ENCODE results near the gene RBMS3. TPM values are rescaled to one million over a fixed set of nuclear protein-coding genes. Genes with fewer than 3 reads are reported as not detected.
"Not testable (repeated sequence)": the region's sequence is repeated elsewhere in the genome, so short reads cannot be mapped to it uniquely, and the experiment has no call there.

The RBMS3 gene
- total RNA-seq (2016; rRNA removed; fragmentation: Illumina TruSeq; extraction: Trizol) (not detected in 2 replicates), polyA plus RNA-seq (2011; rRNA removed) (not detected in 2 replicates), polyA minus RNA-seq (2011; rRNA and poly(A)+ RNA removed; ENCODE audit: low replicate concordance) (18.6 TPM in 1 of 2 replicates, not detected in the other), Bru-seq, nascent RNA (percentile 3 among the genes with signal in this experiment), BruChase-seq, experiment 1, labeled RNA remaining after a 6-hour chase (percentile 3 among the genes with signal in this experiment), BruChase-seq, experiment 2, labeled RNA remaining after a 2-hour chase (percentile 3 among the genes with signal in this experiment)
- not detected in 2 replicates for total RNA-seq (2016; cell fraction: cytosol; rRNA removed; fragmentation: Illumina TruSeq; extraction: Trizol; ENCODE audit: low read depth)
- total RNA-seq (2016; cell fraction: insoluble cytoplasmic fraction; rRNA removed; fragmentation: Illumina TruSeq; extraction: Trizol) = 0.02 TPM in 1 of 2 replicates, not detected in the other
- not detected in 2 replicates for total RNA-seq (2016; cell fraction: membrane; rRNA removed; fragmentation: Illumina TruSeq; extraction: Trizol)
- not detected in 2 replicates for total RNA-seq (2016; cell fraction: nucleus; rRNA removed; fragmentation: Illumina TruSeq; extraction: Trizol)
- polyA plus RNA-seq (2011; cell fraction: cytosol; rRNA removed) = 0.05 TPM in 1 of 2 replicates, not detected in the other
- not detected in 2 replicates for polyA plus RNA-seq (2011; cell fraction: nucleus; rRNA removed)
- 0.05 TPM in 1 of 2 replicates, not detected in the other for polyA plus RNA-seq (2012)
- not detected in 2 replicates for polyA plus RNA-seq (2016; cell fraction: cytosol; fragmentation: Illumina TruSeq; extraction: Trizol; ENCODE audit: low read depth)
- not detected in 2 replicates for polyA plus RNA-seq (2016; cell fraction: insoluble cytoplasmic fraction; fragmentation: Illumina TruSeq; extraction: Trizol; ENCODE audit: low read depth)
- polyA plus RNA-seq (2016; cell fraction: membrane; fragmentation: Illumina TruSeq; extraction: Trizol; ENCODE audit: low read depth) = not detected in 2 replicates
- polyA plus RNA-seq (2016; cell fraction: nucleus; fragmentation: Illumina TruSeq; extraction: Trizol; ENCODE audit: insufficient read depth, low read depth) = not detected in 2 replicates
- polyA minus RNA-seq (2011; cell fraction: cytosol; rRNA and poly(A)+ RNA removed) = not detected in 2 replicates
- 0.50 and 0.52 TPM in 2 replicates for polyA minus RNA-seq (2011; cell fraction: nucleus; rRNA and poly(A)+ RNA removed)
- long read RNA-seq, experiment 1 = 0 reads
- long read RNA-seq, experiment 2 = 0 reads

DNA sequence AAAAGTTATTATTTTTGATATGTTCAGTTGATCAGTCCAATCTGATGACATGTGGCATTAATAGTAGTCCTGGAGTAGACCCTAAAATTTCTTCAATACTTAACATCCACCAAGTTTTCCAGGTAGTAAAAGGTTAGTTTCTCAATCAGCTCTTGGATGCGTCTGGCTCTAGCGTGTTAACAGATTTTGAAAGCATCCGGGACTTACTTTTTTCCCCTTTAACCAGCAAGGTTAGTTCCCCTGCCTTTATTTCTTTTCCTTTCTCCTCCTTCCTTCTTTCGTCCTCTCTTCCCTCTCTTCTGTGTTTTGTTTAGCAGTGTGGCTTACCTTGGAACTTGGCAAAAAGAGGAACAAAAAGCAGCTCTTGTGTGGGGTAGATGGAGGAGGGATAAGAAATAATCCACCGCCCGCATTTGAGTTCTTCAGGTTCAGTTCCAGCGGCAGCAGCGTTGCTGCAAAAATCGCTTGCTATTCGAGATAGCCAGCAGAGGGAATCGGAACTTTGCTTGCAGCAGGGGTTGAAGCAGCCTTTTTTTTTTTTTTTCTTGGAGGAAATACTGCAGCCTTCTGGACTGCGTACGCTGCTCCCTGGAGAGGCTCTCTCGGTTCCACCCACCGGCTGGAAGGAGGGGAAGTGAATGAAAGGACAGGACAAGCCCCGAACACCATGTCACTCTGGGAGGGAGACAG lies at the start of gene RBMS3:
RBMS3 (plus strand) TSS at position 668 of the 690 bp plus-strand sequence.
- no TSS peak for BruUV-seq (replicated peaks)
- POLR2A ChIA-PET = no interaction called here
- in situ Hi-C loops (cut with HindIII; ENCODE audit: extremely low pct_ligation_motif_present, low pct_unique_long_range_greater_than_20kb) (no loop called here), intact Hi-C loops (cut with micrococcal nuclease; ENCODE audit: unreplicated experiment) (no loop called here)
- TF ChIP-seq SMYD3 (CRISPR knock-in tag; IDR thresholded peaks at IDR 0.05) = no peak
- no peak for TF ChIP-seq HOXA7 (CRISPR knock-in tag; IDR thresholded peaks at IDR 0.05)
- TF ChIP-seq ARNT (IDR thresholded peaks at IDR 0.05) = no peak
- TF ChIP-seq ZNF354B (CRISPR knock-in tag; IDR thresholded peaks at IDR 0.05) = no peak
- TF ChIP-seq, protein P1, sequence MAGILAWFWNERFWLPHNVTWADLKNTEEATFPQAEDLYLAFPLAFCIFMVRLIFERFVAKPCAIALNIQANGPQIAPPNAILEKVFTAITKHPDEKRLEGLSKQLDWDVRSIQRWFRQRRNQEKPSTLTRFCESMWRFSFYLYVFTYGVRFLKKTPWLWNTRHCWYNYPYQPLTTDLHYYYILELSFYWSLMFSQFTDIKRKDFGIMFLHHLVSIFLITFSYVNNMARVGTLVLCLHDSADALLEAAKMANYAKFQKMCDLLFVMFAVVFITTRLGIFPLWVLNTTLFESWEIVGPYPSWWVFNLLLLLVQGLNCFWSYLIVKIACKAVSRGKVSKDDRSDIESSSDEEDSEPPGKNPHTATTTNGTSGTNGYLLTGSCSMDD (CRISPR knock-in tag; IDR thresholded peaks at IDR 0.05) = no peak
- TF ChIP-seq, protein P2, sequence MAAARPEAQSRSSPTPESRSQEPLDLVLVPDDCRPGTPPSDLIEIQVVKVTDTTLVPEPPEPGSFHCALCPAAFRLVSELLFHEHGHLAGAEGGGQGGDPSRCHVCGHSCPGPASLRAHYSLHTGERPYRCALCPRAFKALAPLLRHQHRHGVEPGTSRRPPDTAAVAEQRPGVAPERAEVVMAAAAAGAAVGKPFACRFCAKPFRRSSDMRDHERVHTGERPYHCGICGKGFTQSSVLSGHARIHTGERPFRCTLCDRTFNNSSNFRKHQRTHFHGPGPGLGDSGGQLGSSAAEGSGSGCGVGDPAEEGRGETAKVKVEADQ (CRISPR knock-in tag; IDR thresholded peaks at IDR 0.05; ENCODE audit: borderline replicate concordance) = no peak
- TF ChIP-seq POGZ (CRISPR knock-in tag; IDR thresholded peaks at IDR 0.05) = no peak
- TF ChIP-seq, protein P3, sequence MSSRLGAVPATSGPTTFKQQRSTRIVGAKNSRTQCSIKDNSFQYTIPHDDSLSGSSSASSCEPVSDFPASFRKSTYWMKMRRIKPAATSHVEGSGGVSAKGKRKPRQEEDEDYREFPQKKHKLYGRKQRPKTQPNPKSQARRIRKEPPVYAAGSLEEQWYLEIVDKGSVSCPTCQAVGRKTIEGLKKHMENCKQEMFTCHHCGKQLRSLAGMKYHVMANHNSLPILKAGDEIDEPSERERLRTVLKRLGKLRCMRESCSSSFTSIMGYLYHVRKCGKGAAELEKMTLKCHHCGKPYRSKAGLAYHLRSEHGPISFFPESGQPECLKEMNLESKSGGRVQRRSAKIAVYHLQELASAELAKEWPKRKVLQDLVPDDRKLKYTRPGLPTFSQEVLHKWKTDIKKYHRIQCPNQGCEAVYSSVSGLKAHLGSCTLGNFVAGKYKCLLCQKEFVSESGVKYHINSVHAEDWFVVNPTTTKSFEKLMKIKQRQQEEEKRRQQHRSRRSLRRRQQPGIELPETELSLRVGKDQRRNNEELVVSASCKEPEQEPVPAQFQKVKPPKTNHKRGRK (CRISPR knock-in tag; IDR thresholded peaks at IDR 0.05) = peak; percentile 81; the same call in 1 of the 2 replicates
- CTCF ChIA-PET (ENCODE audit: low intra/inter-chr PET ratio, low total read pairs) = no interaction called here
- no peaks in the 10 kb centered on the region for H3K9me3 ChIP-seq (ENCODE audit: low read length)
- no peak within 1 kb of the TSS for H3K9ac ChIP-seq (ENCODE audit: insufficient read depth, low read depth, low read length)
- H3K27ac ChIP-seq (ENCODE audit: extremely low read length, insufficient read depth, low read length) = no peak within 1 kb of the TSS
- FAIRE-seq (no peak), DNase-seq (ENCODE audit: low spot score) (no peak), ATAC-seq (peak; percentile 48)
- H2AFZ ChIP-seq (ENCODE audit: low read length) = no peak within 1 kb of the TSS
- no peak within 1 kb of the TSS for H3K4me3 ChIP-seq (replicated peaks in 1 of 3; ENCODE audit: insufficient read depth in 1 of 3, low read depth in 2 of 3, low read length in 3 of 3)
- no peaks in the 10 kb centered on the region for H3K4me1 ChIP-seq (ENCODE audit: insufficient read depth, low read length)
- H3K79me2 ChIP-seq (ENCODE audit: insufficient read depth, low read length) = no peaks in the 10 kb centered on the region
- 1% methylated on average over 16 of the region's 16 CpGs for WGBS (ENCODE audit: low lambda C conversion rate)
- no peak within 1 kb of the TSS for H3K4me2 ChIP-seq (ENCODE audit: low read depth, low read length)
- H4K20me1 ChIP-seq (ENCODE audit: insufficient read depth, low read length) = no peaks in the 10 kb centered on the region
- H3K27me3 ChIP-seq (ENCODE audit: control insufficient read depth in 1 of 2, insufficient read depth in 2 of 2, low read length in 2 of 2) = peaks cover 0 to 8% of the 10 kb centered on the region in 2 experiments; a peak in 1 of 5 replicates
- H3K36me3 ChIP-seq (replicated peaks in 1 of 2; ENCODE audit: control insufficient read depth in 1 of 2, insufficient read depth in 2 of 2, low read length in 2 of 2) = no peaks in the 10 kb centered on the region

DNA sequence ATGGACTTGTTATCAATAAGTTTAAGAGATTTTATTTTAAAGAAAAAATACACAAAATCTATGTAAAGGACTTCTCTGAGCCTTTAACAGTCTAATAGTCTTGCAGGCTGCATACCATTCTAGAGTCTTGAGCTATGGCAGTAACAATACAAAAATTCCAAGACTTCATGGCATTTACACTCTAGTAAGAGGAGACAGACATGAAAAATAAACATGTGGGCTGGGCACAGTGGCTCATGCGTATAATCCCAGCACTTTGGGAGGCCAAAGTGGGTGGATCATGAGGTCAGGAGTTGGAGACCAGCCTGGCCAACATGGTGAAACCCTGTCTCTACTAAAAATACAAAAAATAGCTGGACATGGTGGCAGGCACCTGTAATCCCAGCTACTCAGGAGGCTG lies 47.7 kb upstream of the RBMS3 start:
- H3K4me2 ChIP-seq (ENCODE audit: low read depth, low read length); H3K79me2 ChIP-seq (ENCODE audit: insufficient read depth, low read length); DNase-seq (ENCODE audit: low spot score); H4K20me1 ChIP-seq (ENCODE audit: insufficient read depth, low read length); FAIRE-seq; POLR2A ChIA-PET; CTCF ChIA-PET (ENCODE audit: low intra/inter-chr PET ratio, low total read pairs); H3K4me1 ChIP-seq (ENCODE audit: insufficient read depth, low read length); intact Hi-C loops (cut with micrococcal nuclease; ENCODE audit: unreplicated experiment); H3K9me3 ChIP-seq (ENCODE audit: low read length); H2AFZ ChIP-seq (ENCODE audit: low read length); H3K27ac ChIP-seq (ENCODE audit: extremely low read length, insufficient read depth, low read length); in situ Hi-C loops (cut with HindIII; ENCODE audit: extremely low pct_ligation_motif_present, low pct_unique_long_range_greater_than_20kb); H3K27me3 ChIP-seq (ENCODE audit: control insufficient read depth in 1 of 2, insufficient read depth in 2 of 2, low read length in 2 of 2); ATAC-seq; H3K4me3 ChIP-seq (replicated peaks in 1 of 3; ENCODE audit: insufficient read depth in 1 of 3, low read depth in 2 of 3, low read length in 3 of 3); H3K9ac ChIP-seq (ENCODE audit: insufficient read depth, low read depth, low read length); BruUV-seq (replicated peaks); H3K36me3 ChIP-seq (replicated peaks in 1 of 2; ENCODE audit: control insufficient read depth in 1 of 2, insufficient read depth in 2 of 2, low read length in 2 of 2): not testable (repeated sequence)
- WGBS (ENCODE audit: low lambda C conversion rate) = 0% methylated on average over 1 of the region's 1 CpG
